Skeletal muscle satellite cell (primary cell): Measurements from ENCODE around the gene TTLL1.
"Not testable (repeated sequence)": the region's sequence is repeated elsewhere in the genome, so short reads cannot be mapped to it uniquely, and the experiment has no call there.

Source experiments
- H3K27me3 ChIP-seq: 2 replicates; pipeline ENCODE4 v1.7.0; 2013; ENCODE audit warnings: low read length; ENCODE audit not compliant: control insufficient read depth, insufficient read depth
- H3K36me3 ChIP-seq: 2 replicates; pipeline ENCODE4 v1.7.0; 2013; ENCODE audit warnings: mild to moderate bottlenecking, control low read depth, low read length; ENCODE audit not compliant: insufficient read depth
- H3K4me1 ChIP-seq: 2 replicates; pipeline ENCODE4 v1.7.0; 2013; ENCODE audit warnings: low read length; ENCODE audit not compliant: control insufficient read depth, insufficient read depth
- H3K4me2 ChIP-seq: 2 replicates; pipeline ENCODE4 v1.7.0; 2013; ENCODE audit warnings: mild to moderate bottlenecking, low read length
- H3K4me3 ChIP-seq: 2 replicates; pipeline ENCODE4 v1.7.0; 2013; ENCODE audit warnings: low read length
- H3K9ac ChIP-seq: 2 replicates; pipeline ENCODE4 v1.7.0; 2013; ENCODE audit warnings: mild to moderate bottlenecking, low read depth, low read length, moderate library complexity
- H3K9me3 ChIP-seq: replicated peaks from 2 replicates; pipeline ENCODE4 v1.7.0; 2013; ENCODE audit warnings: mild to moderate bottlenecking, control low read depth, low read length

TTLL1 gene

GRCh38 chr22:43109511-43109910, 20.3 kb upstream of the TTLL1 start:
- Histone ChIP-seq H3K9ac (no peak overlapping the region), H3K27me3 (peaks cover 55% of the 10 kb centered on the region), H3K36me3 (no peaks in the 10 kb centered on the region), H3K9me3 (no peaks in the 10 kb centered on the region), H3K4me2 (no peak overlapping the region), H3K4me1 (peaks cover 13% of the 10 kb centered on the region), H3K4me3 (no peak overlapping the region)

DNA sequence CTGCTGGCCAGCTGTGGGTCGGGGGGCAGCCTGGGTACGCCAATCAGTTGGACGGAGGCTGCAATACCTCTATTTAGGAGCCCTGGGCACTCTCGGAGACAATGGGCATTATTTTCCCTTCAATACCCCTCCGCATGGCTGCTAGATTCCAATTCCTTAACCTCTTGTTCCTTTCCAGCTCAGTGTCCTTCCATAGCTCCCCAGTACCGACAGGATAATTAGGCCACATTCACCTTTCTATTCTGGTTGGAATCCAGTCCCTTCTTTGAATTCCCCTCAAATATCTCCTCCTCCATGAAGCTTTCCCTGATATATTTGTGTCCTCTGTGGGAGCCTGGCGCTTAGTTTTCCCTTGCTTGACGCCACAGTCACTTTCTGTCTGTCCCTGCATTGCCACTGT, 17.1 kb upstream of the TTLL1 start:
- no peaks in the 10 kb centered on the region for H3K9me3 ChIP-seq
- H3K9ac ChIP-seq, result no peak overlapping the region
- peaks cover 11% of the 10 kb centered on the region for H3K4me1 ChIP-seq
- H3K36me3 ChIP-seq, result no peaks in the 10 kb centered on the region
- peaks cover 32% of the 10 kb centered on the region for H3K27me3 ChIP-seq
- H3K4me3 ChIP-seq, result no peak overlapping the region
- no peak overlapping the region for H3K4me2 ChIP-seq

- not testable (repeated sequence) for H3K36me3 ChIP-seq, H3K4me3 ChIP-seq, H3K4me1 ChIP-seq, H3K4me2 ChIP-seq, H3K9ac ChIP-seq, H3K9me3 ChIP-seq
- H3K27me3 ChIP-seq, result peaks cover 19% of the 10 kb centered on the region
These were observed 15.8 kb upstream of the TTLL1 start for GRCh38 chr22:43104950-43105349.

GRCh38 chr22:43104056-43104625, 14.9 kb upstream of the TTLL1 start:
- H3K9me3 ChIP-seq, H3K9ac ChIP-seq, H3K4me1 ChIP-seq, H3K4me2 ChIP-seq, H3K4me3 ChIP-seq, H3K36me3 ChIP-seq: not testable (repeated sequence)
- peaks cover 12% of the 10 kb centered on the region for H3K27me3 ChIP-seq

- Histone ChIP-seq H3K9ac (no peak overlapping the region), H3K4me1 (no peaks in the 10 kb centered on the region), H3K4me2 (no peak overlapping the region), H3K9me3 (no peaks in the 10 kb centered on the region), H3K36me3 (no peaks in the 10 kb centered on the region), H3K27me3 (peaks cover 5% of the 10 kb centered on the region), H3K4me3 (no peak overlapping the region)
These were observed 12.1 kb upstream of the TTLL1 start for GRCh38 chr22:43101306-43101705.

DNA sequence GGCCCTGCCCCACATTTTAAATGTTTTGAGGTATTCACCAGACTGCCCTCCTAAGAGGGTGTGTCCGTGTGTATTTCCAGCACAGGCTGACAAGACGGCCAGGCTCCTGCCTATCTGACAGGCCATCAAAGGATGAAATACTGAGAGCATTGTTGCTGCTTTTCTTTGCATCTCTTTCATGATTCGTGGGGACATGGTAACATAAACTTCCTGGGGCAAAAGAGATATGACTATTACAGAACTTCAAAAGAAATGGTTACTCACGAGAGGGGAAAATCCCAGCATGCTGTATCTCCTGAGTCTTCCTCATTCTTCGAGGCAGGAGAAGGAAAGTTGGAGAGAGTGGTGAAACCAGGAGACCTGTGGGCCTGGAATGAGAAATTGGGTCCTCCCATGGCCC, 11.0 kb upstream of the TTLL1 start:
- Histone ChIP-seq H3K4me1 (no peaks in the 10 kb centered on the region), H3K27me3 (no peaks in the 10 kb centered on the region), H3K4me3 (no peak overlapping the region), H3K36me3 (no peaks in the 10 kb centered on the region), H3K9me3 (no peaks in the 10 kb centered on the region), H3K4me2 (no peak overlapping the region), H3K9ac (no peak overlapping the region)

- Histone ChIP-seq H3K27me3 (no peaks in the 10 kb centered on the region), H3K4me2 (no peak overlapping the region), H3K9ac (no peak overlapping the region), H3K9me3 (no peaks in the 10 kb centered on the region), H3K36me3 (no peaks in the 10 kb centered on the region), H3K4me3 (no peak overlapping the region), H3K4me1 (no peaks in the 10 kb centered on the region)
These were observed 9.9 kb upstream of the TTLL1 start for GRCh38 chr22:43099095-43099494.

DNA sequence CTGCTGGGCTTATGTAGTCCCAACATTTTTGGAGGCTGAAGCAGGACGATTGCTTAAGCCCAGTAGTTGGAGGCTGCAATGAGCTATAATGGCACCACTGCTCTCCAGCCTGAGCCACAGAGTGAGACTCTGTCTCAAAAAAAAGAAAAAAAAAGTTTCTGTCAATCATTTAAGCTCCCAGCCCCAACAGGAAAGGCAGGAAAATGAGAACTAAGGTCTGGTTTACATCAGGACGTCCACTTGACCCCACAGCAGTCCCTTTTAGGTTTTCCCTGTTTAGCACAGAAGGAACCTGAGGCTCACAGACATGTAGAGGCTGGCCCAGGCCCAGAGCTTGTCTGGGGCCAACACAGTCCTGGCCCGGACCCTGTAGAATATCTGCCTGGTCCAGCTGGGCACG, 9.2 kb upstream of the TTLL1 start:
- H3K4me1 ChIP-seq, result no peaks in the 10 kb centered on the region
- H3K4me3 ChIP-seq, result no peak overlapping the region
- H3K36me3 ChIP-seq, result no peaks in the 10 kb centered on the region
- H3K9ac ChIP-seq, result no peak overlapping the region
- H3K9me3 ChIP-seq, result no peaks in the 10 kb centered on the region
- H3K27me3 ChIP-seq, result no peaks in the 10 kb centered on the region
- no peak overlapping the region for H3K4me2 ChIP-seq

DNA sequence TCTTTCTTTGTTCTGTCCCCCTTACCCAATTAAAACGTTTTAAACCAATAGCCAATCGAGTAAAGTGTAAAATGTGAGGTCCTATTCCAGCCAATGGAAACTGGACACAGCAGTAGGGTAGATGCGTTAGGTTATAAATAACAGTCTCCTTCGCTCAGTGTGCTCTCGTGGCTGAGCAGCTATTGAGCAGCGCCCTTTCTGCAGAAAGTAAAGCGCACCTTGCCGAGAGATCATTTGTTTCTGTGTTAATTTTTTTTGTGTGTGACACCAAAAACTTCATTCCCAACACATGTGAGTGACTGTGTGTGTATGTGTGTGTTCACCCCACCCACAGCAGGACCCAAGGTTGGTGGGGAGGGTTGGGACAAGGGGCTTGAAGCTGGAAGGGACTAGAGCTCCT, 7.2 kb upstream of the TTLL1 start:
- H3K4me3 ChIP-seq, result no peak overlapping the region
- H3K9ac ChIP-seq, result no peak overlapping the region
- no peaks in the 10 kb centered on the region for H3K27me3 ChIP-seq
- no peaks in the 10 kb centered on the region for H3K4me1 ChIP-seq
- no peaks in the 10 kb centered on the region for H3K36me3 ChIP-seq
- H3K9me3 ChIP-seq, result no peaks in the 10 kb centered on the region
- H3K4me2 ChIP-seq, result no peak overlapping the region

GRCh38 chr22:43094551-43094950, 5.4 kb upstream of the TTLL1 start:
- no peaks in the 10 kb centered on the region for H3K9me3 ChIP-seq
- no peaks in the 10 kb centered on the region for H3K27me3 ChIP-seq
- no peak overlapping the region for H3K4me3 ChIP-seq
- H3K9ac ChIP-seq, result no peak overlapping the region
- peaks cover 3% of the 10 kb centered on the region for H3K4me1 ChIP-seq
- H3K4me2 ChIP-seq, result no peak overlapping the region
- H3K36me3 ChIP-seq, result no peaks in the 10 kb centered on the region

DNA sequence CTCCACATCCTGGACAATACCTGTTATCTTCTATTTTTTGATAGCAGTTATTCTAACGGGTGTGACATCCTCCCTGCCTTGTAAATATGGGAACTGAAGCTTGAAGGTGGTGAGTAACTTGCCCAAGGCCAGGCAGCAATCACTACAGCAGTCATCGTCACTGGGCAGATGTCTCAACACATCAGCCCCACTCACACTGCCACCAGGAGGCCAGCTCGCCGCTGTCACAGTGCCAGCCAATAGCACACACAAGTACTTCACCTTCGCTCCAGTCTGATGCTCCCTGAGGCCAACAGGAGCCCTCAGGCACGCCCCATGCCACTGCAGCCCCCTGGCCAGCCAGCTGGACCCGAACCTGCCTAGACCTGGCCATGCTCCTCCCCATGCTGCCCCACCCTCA, 4.9 kb upstream of the TTLL1 start:
- Histone ChIP-seq H3K36me3 (no peaks in the 10 kb centered on the region), H3K4me3 (no peak overlapping the region), H3K9ac (no peak overlapping the region), H3K9me3 (no peaks in the 10 kb centered on the region), H3K4me2 (no peak overlapping the region), H3K27me3 (no peaks in the 10 kb centered on the region), H3K4me1 (peaks cover 5% of the 10 kb centered on the region)

GRCh38 chr22:43092085-43092484, 2.9 kb upstream of the TTLL1 start:
- no peak overlapping the region for H3K9ac ChIP-seq
- no peak overlapping the region for H3K4me2 ChIP-seq
- H3K4me1 ChIP-seq, result peaks cover 5% of the 10 kb centered on the region
- no peaks in the 10 kb centered on the region for H3K9me3 ChIP-seq
- no peaks in the 10 kb centered on the region for H3K36me3 ChIP-seq
- no peaks in the 10 kb centered on the region for H3K27me3 ChIP-seq
- no peak overlapping the region for H3K4me3 ChIP-seq
